Progenitor cell of endocrine pancreas (in vitro differentiated cells): Measurements from ENCODE around the gene CRYL1. TPM values are rescaled to one million over a fixed set of nuclear protein-coding genes. Genes with fewer than 3 reads are reported as not detected.

Experiments
- DNase-seq: peaks from one replicate; pipeline ENCODE4 v3.0.0; 2021; ENCODE audit warnings: low spot score; ENCODE audit not compliant: unreplicated experiment
- H3K27ac Mint-ChIP-seq: 2 replicates; pipeline ENCODE4 v1.8.0; 2021; ENCODE audit warnings: mild to moderate bottlenecking, moderate library complexity, mixed read lengths
- H3K27me3 Mint-ChIP-seq: 2 replicates; pipeline ENCODE4 v1.8.0; 2021; ENCODE audit warnings: mixed read lengths
- H3K36me3 Mint-ChIP-seq: 2 replicates; pipeline ENCODE4 v1.8.0; 2022; ENCODE audit warnings: mixed read lengths; ENCODE audit not compliant: insufficient read depth
- H3K4me1 Mint-ChIP-seq: 2 replicates; pipeline ENCODE4 v1.8.0; 2021; ENCODE audit warnings: low read depth, mixed read lengths
- H3K4me3 Mint-ChIP-seq: 2 replicates; pipeline ENCODE4 v1.8.0; 2021; ENCODE audit warnings: low read depth, mild to moderate bottlenecking, moderate library complexity, mixed read lengths
- H3K9me3 Mint-ChIP-seq: 2 replicates; pipeline ENCODE4 v1.8.0; 2021; ENCODE audit warnings: low read depth, mixed read lengths
- CTCF ChIP-seq: fragments of 200-600 bp; sonication (generic); IDR thresholded peaks from one replicate; pipeline ENCODE4 v1.5.0; 2021; ENCODE audit warnings: antibody characterized with exemption, mild to moderate bottlenecking; ENCODE audit not compliant: unreplicated experiment
- total RNA-seq: library from RNA; stranded (reverse); gene quantifications from 2 replicates; pipeline ENCODE4 v1.2.1, GENCODE V29; 2021

Gene CRYL1
- total RNA-seq, 1 donor from 2014 or later = 11.7 TPM

- DNase-seq = no peak
- Mint-ChIP-seq H3K9me3 (no peaks in the 10 kb centered on the region), H3K27ac (no peak overlapping the region), H3K4me1 (peaks cover 8% of the 10 kb centered on the region), H3K4me3 (no peak overlapping the region), H3K27me3 (no peaks in the 10 kb centered on the region), H3K36me3 (peaks cover 4% of the 10 kb centered on the region)
- TF ChIP-seq CTCF = no peak
Measured at GRCh38 chr13:20473139-20473538, 52.5 kb downstream of the CRYL1 start.

- Mint-ChIP-seq H3K4me3 (no peak overlapping the region), H3K4me1 (peaks cover 8% of the 10 kb centered on the region)
- TF ChIP-seq CTCF = no peak
Measured at GRCh38 chr13:20472531-20472930, 53.1 kb downstream of the CRYL1 start.

GRCh38 chr13:20470136-20470535, 55.5 kb downstream of the CRYL1 start:
- no peak for DNase-seq
- no peak overlapping the region for H3K4me3 Mint-ChIP-seq
- TF ChIP-seq CTCF = no peak
- H3K36me3 Mint-ChIP-seq = peaks cover 4% of the 10 kb centered on the region
- no peak overlapping the region for H3K27ac Mint-ChIP-seq
- H3K9me3 Mint-ChIP-seq = no peaks in the 10 kb centered on the region
- no peaks in the 10 kb centered on the region for H3K4me1 Mint-ChIP-seq
- no peaks in the 10 kb centered on the region for H3K27me3 Mint-ChIP-seq

More at GRCh38 chr13:20472531-20472930, 53.1 kb downstream of the CRYL1 start:
- no peak for DNase-seq
- H3K27ac Mint-ChIP-seq = no peak overlapping the region
- H3K36me3 Mint-ChIP-seq = peaks cover 4% of the 10 kb centered on the region
- H3K9me3 Mint-ChIP-seq = no peaks in the 10 kb centered on the region
- no peaks in the 10 kb centered on the region for H3K27me3 Mint-ChIP-seq

- Mint-ChIP-seq H3K9me3 (no peaks in the 10 kb centered on the region), H3K27me3 (no peaks in the 10 kb centered on the region), H3K4me3 (no peak overlapping the region)
Measured at GRCh38 chr13:20466371-20466770, 59.3 kb downstream of the CRYL1 start.

GRCh38 chr13:20465218-20465879, 60.3 kb downstream of the CRYL1 start:
- no peak for DNase-seq
- peaks cover 19% of the 10 kb centered on the region for H3K4me1 Mint-ChIP-seq
- no peak overlapping the region for H3K27ac Mint-ChIP-seq
- no peaks in the 10 kb centered on the region for H3K36me3 Mint-ChIP-seq
- no peaks in the 10 kb centered on the region for H3K9me3 Mint-ChIP-seq
- TF ChIP-seq CTCF = no peak
- no peaks in the 10 kb centered on the region for H3K27me3 Mint-ChIP-seq
- H3K4me3 Mint-ChIP-seq = no peak overlapping the region

More at GRCh38 chr13:20466371-20466770, 59.3 kb downstream of the CRYL1 start:
- Mint-ChIP-seq H3K4me1 (peaks cover 14% of the 10 kb centered on the region), H3K27ac (no peak overlapping the region), H3K36me3 (peaks cover 2% of the 10 kb centered on the region)
- TF ChIP-seq CTCF = no peak
- no peak for DNase-seq
